COLO829 (cell line): Measurements from ENCODE around the gene NREP.
A peak's percentile ranks its signal among the peaks of the same experiment; 100 is the strongest.

ENCODE experiments used
- DNase-seq: peaks from one replicate; pipeline ENCODE4 v3.0.0; 2012; ENCODE audit warnings: low spot score

NREP gene

GRCh38 chr5:111765613-111766571, 8.9 kb upstream of the NREP start:
- no peak for DNase-seq

DNA sequence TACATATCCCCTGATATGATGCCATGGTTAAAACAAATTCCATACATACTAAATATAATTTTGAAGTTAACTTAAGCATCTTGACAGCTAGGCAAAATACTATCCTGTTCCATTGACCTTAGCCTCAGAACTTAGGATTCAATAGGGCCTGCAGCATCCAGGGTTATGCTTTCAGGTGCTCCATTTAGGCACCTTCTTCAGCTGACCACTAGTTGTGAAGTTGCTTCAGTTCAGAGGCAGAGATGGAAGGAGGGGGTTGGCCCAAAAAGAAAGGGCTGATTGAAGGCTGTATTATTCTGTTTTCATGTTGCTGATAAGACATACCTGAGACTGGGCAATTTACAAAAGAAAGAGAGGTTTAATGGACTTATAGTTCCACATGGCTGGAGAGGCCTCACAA, 7.0 kb upstream of the NREP start:
- DNase-seq, result no peak

- DNase-seq, result no peak
These were observed 5.9 kb upstream of the NREP start for GRCh38 chr5:111762895-111763294.

- DNase-seq, result no peak
These were observed 1.3 kb upstream of the NREP start for GRCh38 chr5:111758284-111758628.

GRCh38 chr5:111757355-111758283, 625 bp upstream of the NREP start:
- DNase-seq, result peak; percentile 55

DNA sequence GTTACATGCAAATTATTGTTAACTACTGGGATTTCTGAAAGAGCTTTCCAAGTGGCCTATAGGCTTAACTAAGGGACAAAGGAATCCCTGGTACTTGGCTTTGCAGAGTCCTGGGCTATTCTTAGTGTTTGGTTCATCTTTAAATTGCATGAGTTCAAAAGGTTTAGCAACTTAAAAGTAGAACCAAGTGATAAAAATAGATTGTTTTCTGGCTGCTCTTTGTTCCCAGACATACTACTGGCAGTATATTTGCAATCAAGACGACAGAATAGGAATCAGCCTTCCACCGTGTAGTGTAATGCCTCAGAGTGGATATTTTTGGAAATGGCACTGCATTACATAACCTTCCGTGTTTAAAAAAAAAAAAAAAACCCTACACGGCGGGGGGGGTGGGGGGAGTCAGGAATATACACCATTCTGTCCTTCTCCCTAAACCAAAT, 1.0 kb downstream of the NREP start:
- DNase-seq, result no peak

- DNase-seq, result no peak
These were observed 1.6 kb downstream of the NREP start for GRCh38 chr5:111755345-111755941.

DNA sequence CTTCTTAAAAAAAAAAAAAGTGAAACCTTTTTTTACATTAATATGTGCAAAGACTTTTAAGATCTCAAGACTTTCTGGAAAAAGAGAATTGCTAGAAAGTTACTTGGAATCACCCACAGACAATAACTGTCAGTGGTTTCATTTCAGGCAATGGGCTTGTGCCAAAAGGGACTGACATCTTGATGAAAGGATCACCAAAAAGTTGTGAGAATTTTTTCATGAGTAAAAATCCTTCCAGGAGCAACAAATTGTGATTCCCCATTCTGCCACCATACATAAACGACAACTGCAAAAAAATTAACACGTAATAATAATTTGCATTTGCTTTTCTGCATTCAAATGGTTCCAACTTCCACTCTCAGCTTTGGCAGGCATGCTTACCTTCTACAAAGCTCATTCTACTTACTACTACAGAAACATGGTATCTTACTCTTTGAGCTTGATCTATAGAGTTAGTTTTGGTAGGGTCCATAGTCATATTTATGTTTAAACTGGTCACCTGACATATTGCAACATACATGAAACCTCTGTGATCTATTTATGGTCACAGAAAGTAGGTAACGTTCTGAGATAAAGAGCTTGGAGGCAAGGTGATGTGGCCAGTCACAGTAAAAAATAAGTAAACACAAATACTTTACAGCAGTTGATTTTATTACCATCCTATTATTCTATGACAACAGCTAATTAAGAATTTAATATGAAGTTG, 3.0 kb downstream of the NREP start:
- DNase-seq, result no peak

DNA sequence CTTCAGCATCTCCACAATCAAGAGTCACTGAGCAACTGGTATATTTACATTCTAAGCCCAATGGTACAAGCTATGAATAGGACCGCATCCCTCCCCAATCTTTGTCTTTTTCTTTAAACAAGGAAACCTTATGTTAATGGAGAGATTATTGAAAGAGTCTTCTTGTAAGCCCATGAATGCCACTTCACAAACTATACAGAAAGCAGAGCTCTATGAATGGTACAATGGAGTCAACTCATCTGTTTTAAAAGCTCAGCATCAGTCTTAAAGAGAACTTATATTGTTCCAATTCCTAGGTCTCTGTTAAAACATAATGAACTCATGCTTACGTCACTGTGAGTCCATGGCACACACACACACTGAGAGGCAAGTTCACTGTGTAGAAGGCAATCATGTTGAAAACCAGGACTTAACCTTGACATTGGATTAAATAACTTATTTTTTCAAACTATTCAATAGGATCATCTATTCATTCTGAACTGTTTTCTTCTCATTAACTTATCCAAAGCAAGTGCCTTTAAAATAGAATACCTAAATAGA, 4.5 kb downstream of the NREP start:
- peak; percentile 76 for DNase-seq

- DNase-seq, result no peak
These were observed 7.5 kb downstream of the NREP start for GRCh38 chr5:111749303-111750026.

GRCh38 chr5:111748304-111748763, 8.7 kb downstream of the NREP start:
- peak; percentile 58 for DNase-seq

DNA sequence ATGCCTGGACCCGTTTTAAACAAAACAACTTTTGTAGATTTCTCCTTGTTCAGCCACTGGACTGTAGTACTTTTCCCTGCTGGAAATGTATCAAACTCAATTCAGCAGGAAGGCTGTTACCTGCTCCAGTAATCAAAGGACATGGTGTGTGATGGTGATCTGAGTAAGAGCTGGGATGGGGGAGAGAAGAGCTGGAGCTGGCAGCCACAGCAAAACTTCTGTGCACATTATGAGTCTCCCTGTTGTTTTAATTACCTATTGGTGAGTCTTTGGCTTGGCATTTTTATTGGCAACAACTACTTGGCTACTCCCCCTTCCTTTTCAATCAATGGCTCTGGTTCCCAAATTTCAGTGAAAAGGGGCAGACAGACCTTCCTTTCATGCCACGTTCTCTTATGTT, 9.7 kb downstream of the NREP start:
- no peak for DNase-seq

DNA sequence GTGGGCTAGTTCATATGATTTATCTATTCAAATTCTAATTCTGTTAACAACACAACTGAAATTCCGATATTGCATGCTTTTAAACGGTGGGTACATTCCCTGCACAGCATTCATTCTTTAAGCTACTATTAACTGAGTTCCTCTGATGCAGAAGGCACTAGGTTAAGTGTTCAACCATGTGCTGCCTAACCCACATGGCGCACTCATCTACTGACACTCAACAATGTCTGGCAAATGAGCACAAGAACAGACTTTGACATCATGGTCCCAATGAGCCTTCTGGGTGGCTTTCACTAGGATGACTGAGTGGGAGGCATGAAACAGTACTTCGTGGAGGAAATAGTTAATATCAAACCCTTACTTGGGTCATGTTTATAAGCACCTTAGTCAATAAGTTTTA, 10.2 kb downstream of the NREP start:
- DNase-seq, result no peak

- DNase-seq, result no peak
These were observed 11.8 kb downstream of the NREP start for GRCh38 chr5:111745075-111745739.

- no peak for DNase-seq
These were observed 12.5 kb downstream of the NREP start for GRCh38 chr5:111744455-111744854.

DNA sequence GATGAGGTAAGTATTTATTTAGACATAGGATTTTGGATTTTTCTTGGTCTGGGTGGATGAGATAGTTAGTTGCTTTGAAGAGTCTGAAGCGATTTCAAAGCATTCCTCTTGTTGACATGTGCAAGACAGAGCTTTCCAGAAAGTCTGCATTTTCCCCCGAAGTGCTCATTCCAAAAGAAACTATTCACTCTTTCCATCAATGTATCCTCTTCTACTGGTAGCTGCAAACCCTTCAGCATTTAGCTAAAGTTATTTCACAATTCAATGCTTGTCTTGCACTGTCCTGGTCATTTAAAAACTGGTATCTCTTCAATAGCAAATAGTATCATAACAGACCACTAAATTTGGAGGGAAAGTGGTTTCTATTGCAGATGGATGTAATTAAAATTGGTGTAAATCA, 13.0 kb downstream of the NREP start:
- no peak for DNase-seq

DNA sequence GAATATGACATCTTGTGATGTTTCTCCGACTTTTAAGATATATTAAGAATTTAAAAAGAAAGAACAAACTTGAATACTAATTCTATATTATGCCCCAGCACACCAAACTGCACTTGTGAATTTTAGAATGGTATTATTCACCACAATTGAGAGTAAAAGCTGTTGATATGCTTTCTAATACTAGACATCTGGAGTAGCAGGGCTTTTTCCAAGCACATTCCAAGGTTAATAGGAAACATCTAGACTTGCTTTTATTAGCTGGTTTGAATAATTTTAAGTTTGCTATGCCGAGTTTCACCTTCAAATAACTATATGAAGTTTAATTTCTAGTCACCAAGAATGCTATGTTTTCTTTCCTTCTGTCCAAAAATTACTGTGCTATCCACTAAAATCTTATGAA, 13.5 kb downstream of the NREP start:
- no peak for DNase-seq

DNA sequence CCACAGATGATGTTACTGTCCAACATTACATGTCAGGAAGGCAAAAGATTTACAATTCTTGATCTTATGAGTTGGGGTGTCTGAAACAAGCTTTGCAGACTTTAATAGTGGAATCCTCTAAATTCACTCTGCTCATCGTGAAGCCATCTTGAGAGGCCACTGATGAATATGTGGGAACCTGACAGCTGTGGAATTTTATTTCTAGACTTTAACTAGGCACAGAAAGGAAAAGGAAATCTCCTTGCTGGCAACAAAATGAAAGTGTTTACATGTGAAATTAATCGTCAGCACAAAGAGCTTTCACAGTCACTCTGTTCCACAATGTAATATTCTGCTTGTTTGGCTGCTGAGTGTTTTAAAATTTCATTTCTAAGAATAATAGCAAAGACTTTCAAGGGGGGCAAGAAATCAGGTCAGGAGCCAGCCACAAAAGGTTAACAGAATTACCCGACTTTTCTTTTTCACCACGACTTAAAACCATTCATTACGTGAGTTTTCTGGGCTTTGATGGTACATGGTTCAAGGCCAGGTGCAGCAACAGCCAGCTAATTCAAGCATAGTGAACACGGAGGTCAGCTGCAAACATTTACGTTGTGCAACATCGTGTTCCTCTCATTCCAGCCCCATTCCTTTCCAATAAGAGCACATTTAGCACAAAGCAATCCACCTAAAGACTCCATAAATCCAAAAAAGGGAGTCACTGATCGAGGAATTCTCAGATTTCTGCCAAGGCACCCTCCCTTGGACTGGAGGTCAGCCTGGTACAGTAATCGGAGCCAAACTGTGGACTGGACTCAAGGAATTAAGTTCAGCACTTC, 14.6 kb downstream of the NREP start:
- DNase-seq, result no peak

DNA sequence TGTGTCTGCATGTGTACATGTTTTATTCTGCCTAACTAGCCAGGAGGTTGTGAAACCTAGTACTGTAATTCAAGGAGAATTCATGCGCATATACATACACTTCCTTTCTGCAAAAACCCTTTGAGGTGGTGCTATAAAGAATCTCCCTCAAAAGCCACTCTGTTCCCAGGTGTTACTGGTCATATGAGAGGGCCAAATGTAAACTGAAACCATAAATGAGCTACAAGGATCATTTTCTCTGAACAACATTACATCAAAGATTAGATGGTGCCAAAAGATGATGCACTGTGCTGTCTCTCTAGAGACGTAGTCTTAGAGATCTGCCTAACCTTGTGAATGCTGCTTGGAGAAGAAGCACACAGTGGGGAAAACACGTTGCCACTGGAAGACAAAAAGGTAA, 15.7 kb downstream of the NREP start:
- DNase-seq, result no peak
